GM12892 (cell line): Measurements from ENCODE around the gene HYAL2.
"Not testable (repeated sequence)": the region's sequence is repeated elsewhere in the genome, so short reads cannot be mapped to it uniquely, and the experiment has no call there.

Source experiments
- DNase-seq: peaks from one replicate; pipeline ENCODE4 v3.0.0; 2011; ENCODE audit not compliant: insufficient read length
- FAIRE-seq: peaks from 2 replicates; lab custom pipeline; 2011; peaks lifted over from hg19 to GRCh38; lab: Jason Lieb, UNC
- POLR2A ChIP-seq: IDR thresholded peaks from 2 replicates; pipeline ENCODE4 v1.6.1; 2011; ENCODE audit warnings: low read depth, low read length, control low read depth
- POLR2AphosphoS5 ChIP-seq: IDR thresholded peaks from 2 replicates; pipeline ENCODE4 v1.6.1; 2011; ENCODE audit warnings: low read depth, low read length, control low read depth
- TAF1 ChIP-seq: IDR thresholded peaks from 2 replicates; pipeline ENCODE4 v1.6.1; 2011; ENCODE audit warnings: low read depth, mild to moderate bottlenecking, control low read depth, low read length, borderline replicate concordance

The HYAL2 gene

DNA sequence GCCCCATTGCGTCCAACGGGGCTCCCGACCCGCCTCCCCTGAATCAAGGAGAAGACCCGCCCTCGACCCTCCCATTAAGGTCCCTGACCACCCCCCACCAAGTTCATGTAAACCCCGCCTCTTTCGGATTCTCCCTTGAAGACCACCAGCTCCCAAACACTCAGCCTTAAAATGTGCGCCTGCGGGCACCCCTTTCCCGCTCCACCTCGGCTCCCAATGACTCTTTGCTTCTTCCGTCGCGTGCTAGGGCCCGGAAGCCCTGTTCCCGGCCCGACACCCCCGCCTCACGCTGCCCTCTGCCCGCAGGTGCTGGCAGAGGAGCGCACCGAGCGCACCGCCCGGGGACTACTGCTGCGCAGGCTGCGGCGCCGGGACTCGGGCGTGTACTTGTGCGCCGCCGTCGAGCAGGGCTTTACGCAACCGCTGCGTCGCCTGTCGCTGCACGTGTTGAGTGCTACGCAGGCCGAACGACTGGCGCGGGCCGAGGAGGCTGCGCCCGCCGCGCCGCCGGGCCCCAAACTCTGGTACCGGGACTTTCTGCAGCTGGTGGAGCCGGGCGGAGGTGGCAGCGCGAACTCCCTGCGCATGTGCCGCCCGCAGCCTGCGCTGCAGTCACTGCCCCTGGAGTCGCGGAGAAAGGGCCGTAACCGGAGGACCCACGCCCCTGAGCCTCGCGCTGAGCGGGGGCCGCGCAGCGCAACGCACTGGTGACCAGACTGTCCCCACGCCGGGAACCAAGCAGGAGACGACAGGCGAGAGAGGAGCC is 46.4 kb downstream of the HYAL2 start:
- DNase-seq (no peak), FAIRE-seq (no peak)
- no peak for TF ChIP-seq POLR2A
- no peak for TF ChIP-seq TAF1

DNA sequence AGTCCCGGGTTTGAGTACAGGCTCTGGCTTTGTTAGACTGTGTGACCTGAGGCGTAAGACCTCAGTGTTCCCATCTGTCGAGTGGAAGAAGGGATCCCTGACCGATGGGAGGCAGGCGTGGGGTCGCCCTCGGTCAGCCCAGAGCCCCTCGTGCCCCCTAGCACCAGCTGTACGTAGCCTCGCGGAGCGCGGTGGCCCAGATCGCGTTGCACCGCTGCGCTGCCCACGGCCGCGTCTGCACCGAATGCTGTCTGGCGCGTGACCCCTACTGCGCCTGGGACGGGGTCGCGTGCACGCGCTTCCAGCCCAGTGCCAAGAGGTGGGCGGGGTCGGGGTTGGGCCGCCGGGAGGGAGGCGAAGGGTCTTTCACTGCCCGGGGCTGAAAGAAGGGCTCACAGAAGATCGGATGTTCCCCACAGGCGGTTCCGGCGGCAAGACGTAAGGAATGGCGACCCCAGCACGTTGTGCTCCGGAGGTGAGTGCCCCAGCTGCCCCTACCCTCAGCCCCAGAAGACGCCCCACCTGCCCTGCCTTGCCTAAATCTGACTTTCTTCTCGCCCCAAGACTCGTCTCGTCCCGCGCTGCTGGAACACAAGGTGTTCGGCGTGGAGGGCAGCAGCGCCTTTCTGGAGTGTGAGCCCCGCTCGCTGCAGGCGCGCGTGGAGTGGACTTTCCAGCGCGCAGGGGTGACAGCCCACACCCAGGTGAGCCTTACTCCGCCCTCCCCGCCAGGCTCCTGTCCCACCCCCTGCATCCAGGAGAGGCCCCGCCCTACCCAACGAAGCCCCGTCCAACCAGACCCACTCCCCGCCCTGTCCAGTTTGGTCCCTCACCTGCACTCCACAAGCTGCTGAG is 47.2 kb downstream of the HYAL2 start:
- TF ChIP-seq POLR2AphosphoS5 (no peak), POLR2A (no peak)
- FAIRE-seq, result no peak
- no peak for DNase-seq

- TF ChIP-seq POLR2AphosphoS5 (no peak), POLR2A (no peak)
- peak; percentile 65 for DNase-seq
- FAIRE-seq, result peak; percentile 67
Measured at GRCh38 chr3:50274371-50275104, 48.0 kb downstream of the HYAL2 start.

DNA sequence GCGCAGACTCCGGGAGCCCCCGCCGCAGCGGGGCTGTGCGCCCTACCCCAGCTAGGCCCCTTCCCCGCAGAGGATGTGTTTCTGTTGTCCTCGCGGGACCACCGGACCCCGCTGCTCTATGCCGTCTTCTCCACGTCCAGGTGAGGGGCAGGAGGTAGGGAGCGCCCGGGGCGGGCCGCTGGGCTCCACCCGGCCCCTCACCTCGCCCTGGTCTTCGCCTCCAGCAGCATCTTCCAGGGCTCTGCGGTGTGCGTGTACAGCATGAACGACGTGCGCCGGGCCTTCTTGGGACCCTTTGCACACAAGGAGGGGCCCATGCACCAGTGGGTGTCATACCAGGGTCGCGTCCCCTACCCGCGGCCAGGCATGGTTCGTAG is 48.9 kb downstream of the HYAL2 start:
- no peak for DNase-seq
- TF ChIP-seq POLR2A (no peak), TAF1 (no peak), POLR2AphosphoS5 (no peak)
- FAIRE-seq, result no peak

DNA sequence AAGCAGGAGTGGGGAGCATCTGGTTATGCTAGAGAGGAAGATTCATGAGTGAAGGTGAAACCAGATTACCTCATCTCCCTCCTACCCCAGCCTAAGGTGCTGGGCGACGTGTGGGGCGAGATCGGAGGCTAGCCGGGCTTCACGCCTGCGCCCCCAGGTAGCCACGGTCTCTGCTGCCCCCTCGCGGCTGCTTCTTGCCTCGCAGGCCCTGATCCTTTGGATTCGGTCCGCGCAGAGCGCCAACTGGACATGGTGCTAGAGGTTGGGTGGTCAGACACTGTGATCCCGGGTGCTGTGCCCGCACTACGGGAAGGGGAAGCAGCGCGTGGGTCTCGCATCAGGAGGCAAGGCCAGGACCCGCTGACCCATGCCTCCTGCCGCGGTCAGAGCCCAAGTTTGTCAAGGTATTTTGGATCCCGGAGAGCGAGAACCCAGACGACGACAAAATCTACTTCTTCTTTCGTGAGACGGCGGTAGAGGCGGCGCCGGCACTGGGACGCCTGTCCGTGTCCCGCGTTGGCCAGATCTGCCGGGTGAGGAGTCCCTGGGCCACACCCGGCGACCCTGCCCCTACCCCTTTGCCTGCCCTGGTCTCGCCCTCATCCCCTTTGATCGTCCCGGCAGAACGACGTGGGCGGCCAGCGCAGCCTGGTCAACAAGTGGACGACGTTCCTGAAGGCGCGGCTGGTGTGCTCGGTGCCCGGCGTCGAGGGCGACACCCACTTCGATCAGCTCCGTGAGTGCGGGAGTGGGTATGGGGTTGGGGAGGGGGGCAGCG is 49.4 kb downstream of the HYAL2 start:
- TF ChIP-seq POLR2AphosphoS5, result no peak
- no peak for TF ChIP-seq POLR2A
- TF ChIP-seq TAF1, result no peak
- FAIRE-seq (peak; percentile 98), DNase-seq (peak; percentile 99)

- not testable (repeated sequence) for DNase-seq, FAIRE-seq
Measured at GRCh38 chr3:50272538-50272910, 50.0 kb downstream of the HYAL2 start.

DNA sequence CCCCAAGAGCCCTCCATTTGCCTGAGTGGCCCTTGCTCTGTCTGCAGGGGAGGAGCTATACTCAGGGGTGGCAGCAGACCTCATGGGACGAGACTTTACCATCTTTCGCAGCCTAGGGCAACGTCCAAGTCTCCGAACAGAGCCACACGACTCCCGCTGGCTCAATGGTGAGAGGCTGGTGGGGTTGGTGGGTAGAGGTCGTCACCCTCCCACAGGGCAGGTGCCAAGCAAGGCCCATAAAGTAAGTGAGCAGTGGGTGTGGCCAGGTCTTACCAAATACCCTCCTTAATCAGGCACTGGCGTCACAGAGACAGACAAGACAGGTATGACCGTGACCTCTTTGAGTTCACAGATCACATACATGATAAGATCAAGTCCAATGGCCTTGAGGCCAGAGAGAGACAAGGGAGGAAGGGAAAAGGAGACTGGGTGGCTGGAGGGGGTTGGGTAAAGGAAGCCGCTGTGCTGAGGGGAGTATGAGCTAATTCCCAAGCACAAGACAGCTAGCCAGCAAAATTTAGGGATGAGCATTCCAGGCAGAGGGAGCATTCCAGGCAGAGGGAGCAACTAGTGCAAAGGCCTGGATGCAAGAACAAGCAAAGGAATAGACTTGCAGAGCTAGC is 51.1 kb downstream of the HYAL2 start:
- no peak for DNase-seq
- FAIRE-seq, result no peak
- no peak for TF ChIP-seq POLR2AphosphoS5
- no peak for TF ChIP-seq POLR2A
- TF ChIP-seq TAF1, result no peak

GRCh38 chr3:50270422-50271224 is 51.9 kb downstream of the HYAL2 start:
- no peak for DNase-seq
- TF ChIP-seq POLR2AphosphoS5 (no peak), POLR2A (no peak), TAF1 (no peak)
- FAIRE-seq, result no peak

DNA sequence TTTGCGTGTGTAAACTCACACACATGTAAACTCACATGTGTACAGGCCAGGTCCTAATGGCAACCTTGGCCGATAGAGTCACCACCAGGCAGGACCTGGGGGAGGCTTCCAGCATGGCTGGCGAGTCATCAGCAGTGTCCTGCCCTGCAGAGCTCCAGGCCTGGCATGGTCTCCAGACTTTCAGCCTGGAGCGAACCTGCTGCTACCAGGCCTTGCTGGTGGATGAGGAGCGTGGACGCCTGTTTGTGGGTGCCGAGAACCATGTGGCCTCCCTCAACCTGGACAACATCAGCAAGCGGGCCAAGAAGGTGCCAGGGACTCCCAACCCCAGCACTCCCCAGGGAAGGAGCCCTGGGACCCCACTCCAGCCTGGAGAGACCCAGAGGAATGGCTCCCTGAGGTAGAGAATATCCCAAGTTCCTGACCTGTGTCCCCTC is 52.5 kb downstream of the HYAL2 start:
- DNase-seq (no peak), FAIRE-seq (no peak)
- TF ChIP-seq TAF1, result no peak
- TF ChIP-seq POLR2AphosphoS5, result no peak
- no peak for TF ChIP-seq POLR2A

GRCh38 chr3:50269460-50269859 is 53.1 kb downstream of the HYAL2 start:
- no peak for FAIRE-seq
- TF ChIP-seq TAF1 (no peak), POLR2A (no peak), POLR2AphosphoS5 (no peak)
- no peak for DNase-seq
